ENCODE measurements around the gene CHST8.
"Not testable (repeated sequence)": the region's sequence is repeated elsewhere in the genome, so short reads cannot be mapped to it uniquely, and the experiment has no call there.

CHST8 gene

DNA sequence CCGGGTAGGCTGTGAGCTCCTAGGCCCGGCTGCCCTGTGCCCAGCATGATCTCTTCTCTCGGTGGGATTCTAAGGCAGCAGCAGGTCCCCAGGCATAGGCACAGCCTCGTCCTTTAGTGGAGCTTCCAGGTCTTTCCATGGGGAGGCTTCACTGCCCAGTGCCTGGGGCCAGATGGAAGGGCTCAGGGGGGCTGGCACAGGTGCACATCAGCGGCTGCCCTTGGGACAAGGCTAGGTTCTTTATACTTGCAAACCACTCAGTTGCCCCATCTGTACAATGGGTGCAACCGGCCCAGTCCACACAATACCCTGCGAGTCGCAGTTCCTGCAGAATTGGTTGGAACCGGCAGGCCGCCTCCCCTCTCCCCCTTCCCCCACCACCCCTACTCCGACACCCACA lies 189.1 kb downstream of the CHST8 start:
- DNase-seq (ENCODE audit: low read depth, low spot score) = no peak

DNA sequence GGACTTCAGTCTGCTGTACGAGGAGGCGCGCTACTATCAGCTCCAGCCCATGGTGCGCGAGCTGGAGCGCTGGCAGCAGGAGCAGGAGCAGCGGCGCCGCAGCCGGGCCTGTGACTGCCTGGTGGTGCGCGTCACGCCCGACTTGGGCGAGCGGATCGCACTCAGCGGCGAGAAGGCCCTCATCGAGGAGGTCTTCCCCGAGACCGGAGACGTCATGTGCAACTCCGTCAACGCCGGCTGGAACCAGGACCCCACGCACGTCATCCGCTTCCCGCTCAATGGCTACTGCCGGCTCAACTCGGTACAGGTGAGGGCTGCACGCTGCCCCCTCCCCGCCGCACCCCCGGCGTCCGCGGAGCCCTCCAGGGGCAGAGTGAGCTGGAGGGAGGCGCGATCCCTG lies 189.5 kb downstream of the CHST8 start:
- no peak for DNase-seq (ENCODE audit: low read depth, low spot score)

DNA sequence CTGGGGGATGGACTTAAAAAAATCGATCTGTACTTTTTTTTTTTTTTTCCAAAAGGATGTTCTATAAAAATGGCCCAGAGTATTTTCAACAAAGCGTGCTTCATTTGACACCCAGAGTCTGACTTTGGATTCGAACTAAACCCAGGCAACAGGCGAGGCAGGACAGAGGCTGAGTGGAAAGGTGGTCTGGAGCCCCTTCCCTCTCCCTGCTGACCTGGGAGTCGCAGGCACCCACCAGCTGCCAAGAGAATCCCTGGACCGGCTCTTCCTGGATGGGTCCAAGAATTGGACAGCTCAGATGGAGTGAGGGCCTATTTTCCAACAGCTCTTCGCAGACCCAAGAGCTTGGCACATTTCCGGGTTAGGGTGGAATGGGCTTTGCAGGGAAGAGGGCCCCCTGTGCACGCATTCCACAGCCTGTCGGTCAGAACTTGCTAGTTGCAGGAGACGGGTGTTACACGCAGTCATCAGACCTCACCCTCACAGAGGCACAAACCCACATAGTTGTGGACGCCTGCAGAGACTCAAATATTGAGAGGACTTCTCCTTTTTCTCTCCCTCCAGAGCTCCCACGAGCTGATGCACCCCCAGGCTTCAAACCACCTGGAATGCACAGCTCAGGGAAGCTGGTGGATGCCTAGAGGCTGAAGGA lies 190.1 kb downstream of the CHST8 start:
- no peak for DNase-seq (ENCODE audit: low read depth, low spot score)

DNA sequence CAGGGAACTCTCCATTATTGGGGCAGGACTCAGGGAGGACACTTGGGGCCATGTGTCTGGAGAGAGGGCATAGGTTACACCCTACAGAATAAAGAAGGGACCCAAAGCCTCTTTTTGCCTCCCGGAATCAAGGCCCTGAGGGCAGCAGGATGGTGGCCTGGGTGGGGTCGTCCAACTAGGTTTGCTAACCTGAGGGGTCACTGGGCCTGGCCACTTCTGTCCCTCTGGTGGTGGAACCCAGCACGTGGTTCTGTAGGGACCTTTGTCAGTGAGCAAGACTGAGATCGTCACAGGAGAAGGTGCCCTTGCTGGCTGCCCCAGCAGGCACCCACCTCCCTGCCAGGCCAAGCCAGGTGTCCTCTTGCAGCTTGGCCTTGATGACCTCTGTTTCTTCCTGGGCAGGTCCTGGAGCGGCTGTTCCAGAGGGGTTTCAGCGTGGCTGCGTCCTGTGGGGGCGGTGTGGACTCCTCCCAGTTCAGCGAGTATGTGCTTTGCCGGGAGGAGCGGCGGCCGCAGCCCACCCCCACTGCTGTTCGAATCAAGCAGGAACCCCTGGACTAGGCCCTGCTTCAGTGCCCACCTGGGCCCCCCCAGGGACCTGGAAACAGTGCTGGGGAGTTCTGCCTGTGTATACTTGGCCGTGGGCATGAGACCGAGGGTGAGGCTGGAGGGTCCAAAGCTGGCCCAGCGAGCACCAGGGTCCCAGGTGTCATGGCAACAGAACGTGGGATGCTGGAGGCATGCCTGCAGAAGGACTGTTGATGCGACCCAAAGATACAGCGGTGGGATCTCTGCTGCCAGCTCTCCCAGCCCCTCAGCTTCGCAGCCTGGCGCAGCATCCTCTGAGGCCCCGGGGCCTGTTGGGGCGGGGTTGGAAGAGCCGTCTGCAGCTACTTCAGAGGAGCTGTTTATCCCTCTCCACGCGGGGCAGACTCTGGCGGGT lies 190.9 kb downstream of the CHST8 start:
- no peak for DNase-seq (ENCODE audit: low read depth, low spot score)

DNA sequence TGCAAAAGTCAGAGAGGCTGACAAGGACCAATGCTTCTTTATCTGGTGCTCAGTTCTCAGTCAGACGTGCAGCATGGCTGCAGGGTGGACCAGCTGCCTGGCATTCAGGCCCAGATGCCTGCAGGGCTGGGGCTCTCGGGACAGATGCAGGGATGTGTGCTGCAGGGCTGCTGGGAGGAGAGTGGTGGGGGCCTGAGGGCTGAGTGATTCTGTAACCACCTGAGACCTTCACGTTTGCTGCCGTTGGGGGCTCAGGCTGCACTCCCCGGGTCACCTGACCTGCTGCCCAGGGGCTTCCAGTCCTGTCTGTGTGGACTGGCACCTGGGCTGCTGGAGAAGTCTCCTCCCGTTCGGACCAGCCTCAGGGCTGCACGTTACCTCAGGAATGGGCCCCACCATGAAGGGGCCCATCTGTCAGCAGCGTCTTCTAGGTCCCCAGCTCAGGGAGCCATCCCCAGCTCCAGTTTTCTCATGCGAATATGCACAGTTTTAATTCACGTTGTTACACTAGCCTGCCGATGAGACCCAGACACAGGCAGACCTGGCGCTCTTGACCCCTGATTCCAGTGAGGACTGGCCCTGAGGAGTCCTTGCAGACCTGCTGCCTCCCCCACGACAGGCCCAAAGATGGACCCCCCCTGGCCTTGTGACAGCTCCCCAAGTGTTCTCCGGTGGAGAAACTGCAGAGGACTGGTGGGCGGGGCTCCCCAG lies 191.8 kb downstream of the CHST8 start:
- no peak for DNase-seq (ENCODE audit: low read depth, low spot score)

DNA sequence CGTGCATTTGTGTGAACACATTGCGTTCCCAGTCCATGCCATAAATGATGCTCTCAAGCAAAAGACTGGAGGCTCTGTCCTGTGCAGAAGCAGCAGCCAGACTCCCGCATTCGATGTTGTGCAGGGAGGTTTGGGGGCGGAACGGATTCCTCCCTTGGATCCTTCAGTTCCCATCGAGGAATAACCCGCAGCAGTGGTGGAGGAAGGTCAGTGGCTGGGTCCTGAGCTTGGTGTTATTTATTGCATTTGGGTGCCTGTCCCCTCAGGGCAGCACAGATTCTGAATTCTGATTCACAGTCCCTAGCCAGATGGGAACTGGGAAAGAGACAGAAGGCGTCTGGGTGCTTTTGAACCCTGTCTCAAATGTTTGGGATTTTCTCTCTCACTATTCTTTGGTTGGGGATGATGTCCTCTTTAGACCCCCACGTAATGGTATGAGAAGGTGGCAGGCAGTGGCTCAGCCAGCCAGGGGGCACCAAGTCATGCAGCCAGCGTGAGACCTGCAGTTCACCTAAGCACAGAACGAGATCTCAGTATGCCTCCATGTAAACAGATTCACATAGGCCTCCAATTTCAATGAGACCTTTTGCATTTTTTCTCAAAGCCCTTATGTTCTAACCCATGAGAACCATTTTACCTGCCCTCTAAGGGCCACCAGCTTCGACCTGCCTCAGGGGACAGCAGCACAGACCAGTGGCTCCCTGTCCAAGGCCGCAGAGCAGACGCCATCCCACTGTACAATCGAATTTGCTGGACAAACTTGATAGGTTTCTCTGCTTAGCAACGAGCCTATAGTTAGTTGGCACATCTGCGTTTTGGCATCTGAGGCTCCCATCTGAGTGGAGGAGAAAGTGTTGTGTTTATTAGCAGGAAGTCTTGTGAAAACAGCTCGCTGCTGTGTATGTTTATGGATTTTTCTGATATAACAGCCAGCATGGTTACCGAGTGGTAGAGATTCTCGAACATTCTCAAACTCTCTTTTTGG lies 192.7 kb downstream of the CHST8 start:
- no peak for DNase-seq (ENCODE audit: low read depth, low spot score)

DNA sequence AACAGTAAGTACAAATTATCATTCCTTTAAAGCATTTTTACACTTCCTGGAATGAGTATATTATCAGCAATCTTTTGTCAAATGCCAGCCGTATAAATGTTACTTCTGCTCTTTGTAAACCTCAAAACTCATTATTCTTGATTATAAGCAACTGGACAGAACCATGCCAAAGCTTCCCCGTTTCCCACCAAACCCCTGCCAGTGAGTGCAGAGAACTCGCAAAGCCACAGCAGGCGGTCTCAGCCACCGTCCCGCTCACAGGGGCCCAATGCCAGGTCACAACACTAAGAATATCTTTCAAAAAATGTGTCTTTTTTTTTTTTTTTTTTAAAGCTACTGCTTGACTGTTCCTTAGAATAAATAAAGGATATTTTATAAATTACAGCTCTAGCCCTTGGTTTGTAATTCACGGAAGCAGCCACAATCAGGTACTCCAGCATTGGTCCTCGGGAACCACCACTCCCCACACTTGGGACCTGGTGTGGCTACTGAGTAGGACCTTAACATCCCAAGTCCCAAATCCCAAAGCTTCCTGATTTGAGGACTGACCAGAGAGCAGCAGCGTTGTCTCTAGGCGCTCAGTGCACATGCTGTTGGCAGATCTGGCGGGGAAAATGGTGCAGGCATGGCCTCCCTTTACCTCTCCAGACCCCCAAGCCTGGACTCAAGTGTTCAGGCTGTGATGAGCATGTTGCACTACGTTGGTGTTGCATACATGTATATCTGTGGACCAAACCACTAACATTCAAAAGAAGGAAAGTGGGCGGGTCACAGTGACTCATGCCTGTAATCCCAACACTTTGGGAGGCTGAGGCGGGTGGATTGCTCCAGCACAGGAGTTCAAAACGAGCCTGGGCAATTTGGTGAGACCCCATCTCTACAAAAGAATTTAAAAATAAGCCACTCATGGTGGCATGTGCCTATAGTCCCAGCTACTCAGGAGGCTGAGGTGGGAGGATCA lies 193.9 kb downstream of the CHST8 start:
- no peak for DNase-seq (ENCODE audit: low read depth, low spot score)

DNA sequence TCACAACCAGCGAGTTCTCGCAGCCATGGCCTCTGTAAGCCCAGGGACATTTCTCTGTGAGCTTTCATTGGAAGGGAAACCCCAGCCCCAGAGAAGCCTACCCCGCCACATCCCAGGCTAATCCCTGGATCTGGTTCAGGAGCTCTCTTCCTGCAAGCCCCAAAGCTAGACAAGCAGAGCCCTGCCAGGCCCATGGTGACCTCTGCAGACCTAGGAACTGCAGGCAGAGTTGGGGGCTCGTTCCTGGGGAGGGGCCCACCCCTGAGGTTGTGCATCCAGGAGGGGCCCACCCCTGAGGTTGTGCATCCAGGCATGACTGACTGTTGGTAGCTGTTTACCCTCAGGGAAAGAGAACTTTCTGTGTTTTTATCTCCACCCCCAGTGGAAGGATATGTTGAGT lies 196.7 kb downstream of the CHST8 start:
- DNase-seq (ENCODE audit: low read depth, low spot score) = no peak

DNA sequence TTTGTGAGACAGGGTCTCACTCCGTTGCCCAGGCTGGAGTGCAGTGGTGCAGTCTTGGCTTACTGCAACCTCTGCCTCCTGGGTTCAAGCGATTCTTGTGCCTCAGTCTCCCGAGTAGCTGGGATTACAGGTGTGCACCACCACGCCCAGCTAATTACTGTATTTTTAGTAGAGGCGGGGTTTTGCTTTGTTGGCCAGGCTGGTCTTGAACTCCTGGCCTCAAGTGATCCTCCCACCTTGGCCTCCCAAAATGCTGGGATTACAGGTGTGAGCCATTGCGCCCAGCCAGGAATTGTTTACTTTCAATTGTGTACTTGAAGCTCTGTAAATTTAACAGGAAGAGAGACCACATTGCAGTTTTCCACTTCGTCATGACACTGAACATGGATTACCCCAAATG lies 197.3 kb downstream of the CHST8 start:
- not testable (repeated sequence) for DNase-seq (ENCODE audit: low read depth, low spot score)

DNA sequence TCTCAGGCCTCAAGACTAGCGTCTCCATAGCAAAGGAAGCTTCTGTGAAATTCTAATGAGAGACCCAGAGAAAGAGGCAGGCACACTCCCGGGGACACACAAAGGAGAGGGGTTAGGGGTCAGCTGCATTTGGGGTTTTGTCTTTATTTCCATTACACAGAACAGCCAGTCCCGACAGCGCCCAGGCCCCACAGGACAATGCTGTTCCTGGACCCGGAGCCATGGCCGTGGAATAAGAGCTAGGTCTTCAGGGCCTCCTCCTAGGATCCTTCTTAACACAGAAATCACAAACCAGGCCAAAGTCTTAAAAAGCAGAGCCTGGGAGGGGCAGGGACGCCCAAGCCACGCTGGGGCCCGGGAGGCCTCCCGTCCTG lies 197.7 kb downstream of the CHST8 start:
- no peak for DNase-seq (ENCODE audit: low read depth, low spot score)

DNA sequence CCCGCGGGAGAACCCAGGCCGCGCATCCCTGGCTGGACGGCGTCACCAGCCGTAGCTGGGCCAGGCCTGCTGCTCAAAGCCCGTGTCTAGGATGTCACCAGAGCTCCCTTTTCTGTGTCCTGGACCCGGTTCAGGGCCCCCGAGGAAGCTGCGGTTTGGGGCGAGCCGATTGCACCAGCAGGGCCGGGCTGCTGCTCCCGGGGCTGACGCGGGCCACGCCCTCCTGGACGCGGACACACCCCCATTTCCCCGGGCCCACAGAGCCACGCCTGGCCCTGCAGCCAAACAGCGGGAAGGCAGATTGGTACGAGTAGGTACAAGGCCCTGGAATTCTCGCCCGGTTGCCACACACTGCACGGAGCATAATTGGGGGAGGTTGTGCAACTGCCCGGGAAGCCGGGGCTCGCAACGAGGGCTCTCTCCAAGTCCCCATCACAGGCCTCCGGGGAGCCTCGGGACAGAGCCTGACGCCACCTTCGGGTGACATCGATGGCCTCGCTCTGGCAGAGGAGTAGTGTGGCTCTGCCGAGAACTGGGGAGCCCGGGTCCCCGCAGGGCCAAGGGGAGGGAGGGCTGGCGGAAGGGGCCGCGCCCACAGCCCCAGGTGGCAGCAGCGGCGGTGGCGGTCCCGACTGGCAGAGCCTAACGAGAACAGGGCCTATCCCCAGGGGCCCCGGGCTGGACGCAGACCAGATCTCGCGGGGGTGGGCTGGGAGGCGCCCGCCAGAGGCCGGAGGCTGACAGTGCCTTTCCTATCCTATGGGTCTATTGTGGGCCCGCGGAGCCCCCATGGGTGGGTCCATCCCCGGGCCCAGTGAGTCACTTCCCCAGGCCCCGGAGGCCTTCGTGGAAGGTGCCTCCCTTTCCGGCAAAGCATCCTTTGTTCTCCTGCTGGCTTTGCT lies 198.4 kb downstream of the CHST8 start:
- DNase-seq (ENCODE audit: low read depth, low spot score) = no peak

DNA sequence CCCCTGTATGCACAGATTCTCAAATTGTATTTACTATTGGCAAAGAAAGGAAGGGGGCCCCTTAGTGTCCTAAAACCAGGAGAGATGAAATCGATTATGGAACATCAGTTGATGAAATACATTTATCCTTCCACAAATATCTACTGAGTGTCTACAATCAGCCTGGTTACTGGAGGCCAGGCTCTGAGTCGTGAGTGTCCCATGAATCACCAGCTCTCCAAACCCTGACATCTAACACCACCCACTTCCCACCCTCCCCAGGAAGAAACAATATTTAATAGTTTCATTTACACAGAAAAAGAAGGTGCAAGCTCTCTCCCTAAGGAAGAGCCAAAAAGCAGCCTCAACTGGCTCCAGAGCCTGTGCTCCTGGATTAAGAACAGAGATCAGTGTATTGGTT lies 200.1 kb downstream of the CHST8 start:
- no peak for DNase-seq (ENCODE audit: low read depth, low spot score)

Measured in activated naive CD8-positive, alpha-beta T cell treated with anti-CD3 and anti-CD28 coated beads, Interleukin-2, amount 50 U/mL, for 16 hours (primary cell).